Omental fat pad (tissue), 4 donors: ENCODE results near the gene DNAAF5. TPM values are rescaled to one million over a fixed set of nuclear protein-coding genes. Genes with fewer than 3 reads are reported as not detected.

ENCODE experiments used
- ATAC-seq: fragments of 150-250 bp; one replicate; pipeline ENCODE4 v1.9.1; 2016; ENCODE audit warnings: mild to moderate bottlenecking, moderate library complexity; ENCODE audit not compliant: low FRiP score
- DNase-seq: peaks from one replicate; pipeline ENCODE4 v3.0.0-alpha.2; 2019; ENCODE audit warnings: low spot score
- total RNA-seq, 4 donors: library from RNA; depleted of rRNA; stranded (reverse); fragments of >200 nt; gene quantifications; one replicate each; pipeline ENCODE4 v1.1.0, GENCODE V29; 2016
- TF ChIP-seq, protein P1 (sequence below), 3 donors: fragments of 450-650 bp; IDR thresholded peaks; one replicate each; pipeline ENCODE4 v1.5.1; 2016 to 2017; ENCODE audit warnings: antibody characterized with exemption in 3 of 3, mild to moderate bottlenecking in 3 of 3, moderate library complexity in 2 of 3

Gene DNAAF5
- total RNA-seq, 4 donors from 2014 or later: 15.7 to 27.1 (median 25.1) TPM

DNA sequence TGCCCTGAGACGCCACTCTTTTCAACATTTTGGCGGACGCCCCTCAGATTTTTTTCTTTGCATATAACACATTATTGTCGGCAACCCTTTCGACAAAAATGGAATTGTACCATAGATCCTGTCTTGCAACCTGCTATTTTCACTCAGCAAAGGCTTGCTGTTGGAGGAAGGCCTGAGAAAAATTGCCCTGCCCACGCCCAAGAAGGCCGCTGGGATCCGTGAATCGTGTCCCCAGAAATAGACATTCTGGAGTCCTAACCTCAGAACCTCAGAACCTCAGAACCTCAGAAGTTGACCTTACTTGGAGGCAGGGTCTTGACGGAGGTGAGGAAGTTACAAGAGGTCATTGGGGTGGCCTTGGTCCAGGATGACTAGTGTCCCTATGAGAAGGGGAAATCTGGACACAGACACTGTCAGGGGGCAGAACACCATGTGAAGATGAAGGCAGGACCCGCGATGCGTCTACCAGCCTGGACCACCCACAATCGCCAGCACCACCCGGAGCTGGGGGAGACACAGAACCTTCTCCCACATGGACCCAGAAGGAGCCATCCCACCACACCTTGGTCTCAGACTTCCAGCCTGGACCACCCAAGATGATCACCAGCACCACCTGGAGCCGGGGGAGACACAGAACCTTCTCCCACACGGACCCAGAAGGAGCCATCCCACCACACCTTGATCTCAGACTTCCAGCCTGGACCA is 19.1 kb upstream of the DNAAF5 start:
- no peak for ATAC-seq
- TF ChIP-seq, protein P1, sequence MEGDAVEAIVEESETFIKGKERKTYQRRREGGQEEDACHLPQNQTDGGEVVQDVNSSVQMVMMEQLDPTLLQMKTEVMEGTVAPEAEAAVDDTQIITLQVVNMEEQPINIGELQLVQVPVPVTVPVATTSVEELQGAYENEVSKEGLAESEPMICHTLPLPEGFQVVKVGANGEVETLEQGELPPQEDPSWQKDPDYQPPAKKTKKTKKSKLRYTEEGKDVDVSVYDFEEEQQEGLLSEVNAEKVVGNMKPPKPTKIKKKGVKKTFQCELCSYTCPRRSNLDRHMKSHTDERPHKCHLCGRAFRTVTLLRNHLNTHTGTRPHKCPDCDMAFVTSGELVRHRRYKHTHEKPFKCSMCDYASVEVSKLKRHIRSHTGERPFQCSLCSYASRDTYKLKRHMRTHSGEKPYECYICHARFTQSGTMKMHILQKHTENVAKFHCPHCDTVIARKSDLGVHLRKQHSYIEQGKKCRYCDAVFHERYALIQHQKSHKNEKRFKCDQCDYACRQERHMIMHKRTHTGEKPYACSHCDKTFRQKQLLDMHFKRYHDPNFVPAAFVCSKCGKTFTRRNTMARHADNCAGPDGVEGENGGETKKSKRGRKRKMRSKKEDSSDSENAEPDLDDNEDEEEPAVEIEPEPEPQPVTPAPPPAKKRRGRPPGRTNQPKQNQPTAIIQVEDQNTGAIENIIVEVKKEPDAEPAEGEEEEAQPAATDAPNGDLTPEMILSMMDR (IDR thresholded peaks at IDR 0.05): no peak
- DNase-seq: no peak

DNA sequence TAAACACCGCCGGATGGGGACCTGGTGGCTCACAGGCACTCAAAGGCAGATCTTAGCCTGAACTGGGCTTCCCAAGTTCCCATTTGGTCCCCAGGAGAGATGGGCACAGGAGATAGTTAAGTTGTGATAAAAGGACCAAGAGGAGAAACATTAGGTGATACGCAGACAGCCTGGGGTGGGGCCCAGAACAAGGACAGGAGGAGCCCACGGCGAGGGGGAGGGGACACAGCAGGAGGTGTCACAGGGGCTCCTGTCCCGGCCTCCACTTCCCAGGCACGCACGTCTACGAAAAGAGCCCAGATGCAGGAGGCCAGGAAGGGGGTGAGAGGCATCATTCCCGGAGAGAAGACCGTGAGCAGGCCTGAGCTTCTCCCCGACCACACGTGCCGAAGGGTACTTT is 16.3 kb upstream of the DNAAF5 start:
- no peak for DNase-seq

DNA sequence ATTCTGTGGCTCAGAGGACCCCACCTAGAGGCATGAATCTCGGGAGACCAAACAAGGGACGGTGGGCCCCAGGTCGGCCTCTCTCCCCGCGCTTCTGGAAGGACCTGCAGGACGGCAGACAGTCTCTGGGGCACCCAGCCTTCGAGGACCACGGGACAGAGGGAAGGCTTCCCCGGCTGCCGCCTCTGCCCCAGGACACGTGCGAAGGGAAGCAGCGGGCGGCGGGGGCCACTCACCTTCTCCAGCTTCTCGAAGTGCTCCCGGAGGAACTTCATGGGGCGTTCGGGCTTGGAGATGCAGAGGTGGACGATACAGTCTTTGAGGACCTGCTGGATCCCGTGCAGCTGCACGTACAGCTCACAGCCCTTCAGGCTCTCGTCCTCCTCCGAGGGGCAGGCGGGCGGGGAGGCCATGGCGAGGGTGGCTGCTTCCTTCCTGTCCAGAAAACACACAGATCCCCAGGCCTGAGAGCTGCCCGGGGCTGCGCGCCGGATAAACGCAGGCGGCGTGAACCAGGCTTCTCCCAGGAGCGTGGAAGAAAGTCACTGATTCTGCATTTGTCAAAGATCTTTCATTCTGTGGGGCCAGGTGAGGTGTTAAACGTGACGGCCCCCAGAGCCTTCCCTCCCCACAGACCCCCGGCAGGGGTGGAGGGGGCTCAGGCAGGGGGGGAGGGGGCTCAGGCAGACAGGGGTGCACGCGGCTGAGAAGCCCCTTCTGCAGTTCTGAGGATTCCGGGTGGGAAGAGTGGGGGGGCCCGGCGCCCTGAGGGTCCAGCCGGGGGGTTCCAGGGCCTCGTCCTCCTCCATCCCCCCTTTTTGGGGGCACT is 15.2 kb upstream of the DNAAF5 start:
- DNase-seq (no peak), ATAC-seq (peak; percentile 14)
- TF ChIP-seq, protein P1 (IDR thresholded peaks at IDR 0.05): no peak

More for the DNA sequence above, 16.3 kb upstream of the DNAAF5 start:
- ATAC-seq: no peak
- TF ChIP-seq, protein P1 (IDR thresholded peaks at IDR 0.05): no peak

DNA sequence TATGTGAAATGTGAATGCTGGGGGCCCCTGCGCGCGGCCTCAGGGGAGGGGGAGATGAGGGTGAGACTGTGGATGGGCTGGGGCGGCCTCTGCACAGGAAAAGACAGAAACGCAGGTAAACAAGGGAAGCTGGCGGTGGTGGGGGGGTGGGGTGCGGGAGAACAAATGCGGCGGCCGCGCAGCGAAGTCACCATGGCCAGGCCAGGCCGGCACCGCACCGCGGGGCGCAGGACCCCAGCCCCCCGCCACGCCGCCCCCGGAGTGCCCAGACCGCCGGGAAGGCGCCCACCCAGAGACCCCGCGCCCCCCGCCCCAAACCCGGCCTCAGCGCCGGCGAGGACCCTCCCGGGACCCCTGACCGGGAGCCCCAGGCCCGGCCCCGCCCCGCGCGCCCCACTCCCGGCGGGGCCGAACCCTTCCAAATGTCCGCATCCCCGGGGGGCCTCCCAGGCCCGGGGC is 14.5 kb upstream of the DNAAF5 start:
- ATAC-seq (no peak), DNase-seq (no peak)

DNA sequence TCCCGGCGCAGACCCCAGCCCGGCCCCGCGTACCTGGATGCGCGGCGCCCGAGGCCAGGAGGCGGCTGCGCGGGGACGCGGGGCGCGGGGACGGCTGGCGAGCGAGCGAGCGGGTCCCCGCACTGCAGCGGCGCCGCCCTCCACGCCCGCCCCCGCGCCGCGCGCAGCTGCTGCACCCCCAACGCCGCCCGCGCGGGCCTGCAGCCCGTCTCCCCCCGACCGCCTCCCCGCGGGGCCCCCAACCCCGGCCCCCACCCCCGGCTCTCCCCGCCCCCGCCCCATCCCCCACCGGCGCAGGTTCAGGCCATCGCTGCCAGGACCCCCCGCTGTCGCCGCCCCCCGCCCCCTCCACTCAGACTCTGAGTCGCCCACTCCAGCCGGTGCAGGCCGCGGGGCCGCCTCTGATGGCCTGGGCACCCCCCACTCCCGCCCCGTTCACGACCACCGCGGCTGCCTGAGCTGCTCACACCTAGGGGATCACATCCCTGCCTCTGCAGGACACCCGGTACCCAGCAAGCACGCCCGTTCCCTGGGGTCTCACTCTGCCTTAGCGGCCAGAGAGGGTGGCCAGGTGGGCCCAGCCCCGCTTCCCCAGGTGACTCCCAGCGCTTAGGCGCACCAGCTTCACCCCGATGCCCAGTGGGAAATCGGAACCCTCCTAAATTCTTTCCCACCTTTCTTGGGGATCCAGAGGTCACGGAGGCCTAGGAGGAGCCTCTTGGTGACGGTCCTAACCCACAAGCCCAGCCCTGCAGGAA is 13.9 kb upstream of the DNAAF5 start:
- ATAC-seq (no peak), DNase-seq (no peak)
- TF ChIP-seq, protein P1 (IDR thresholded peaks at IDR 0.05): no peak

More for the DNA sequence above, 14.5 kb upstream of the DNAAF5 start:
- TF ChIP-seq, protein P1 (IDR thresholded peaks at IDR 0.05): no peak

DNA sequence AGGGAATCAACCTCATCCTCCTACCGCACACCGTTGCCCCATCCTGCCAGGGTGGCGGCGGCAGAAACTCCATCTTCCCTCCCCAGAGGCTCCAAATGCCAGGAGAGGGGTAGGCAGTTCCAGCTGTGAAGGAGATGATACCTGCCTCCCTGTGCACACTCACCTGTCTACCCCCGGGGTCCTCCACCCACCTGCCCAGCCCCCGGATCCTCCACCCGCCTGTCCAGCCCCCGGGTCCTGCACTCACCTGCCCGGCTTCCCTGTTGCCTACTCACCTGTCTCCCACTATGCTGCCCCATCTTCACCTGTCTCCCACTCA is 13.4 kb upstream of the DNAAF5 start:
- TF ChIP-seq, protein P1 (IDR thresholded peaks at IDR 0.05): no peak
- DNase-seq (no peak), ATAC-seq (peak; percentile 15)
